GM06990 (cell line): ENCODE results near the gene SOHLH2.

Source experiments
- DNase-seq: peaks from one replicate; pipeline ENCODE4 v3.0.0-alpha.2; 2011; ENCODE audit not compliant: insufficient read length; ENCODE audit errors: extremely low read depth
- H3K27me3 ChIP-seq: replicated peaks from 2 replicates; pipeline ENCODE4 v1.6.0; 2011; ENCODE audit warnings: low read length; ENCODE audit not compliant: control insufficient read depth, insufficient read depth
- H3K36me3 ChIP-seq: 2 replicates; pipeline ENCODE4 v1.5.1; 2011; ENCODE audit warnings: low read length; ENCODE audit not compliant: control insufficient read depth, insufficient read depth
- H3K4me3 ChIP-seq: replicated peaks from 2 replicates; pipeline ENCODE4 v1.5.1; 2011; ENCODE audit warnings: low read depth, mild to moderate bottlenecking, control low read depth, low read length
- CTCF ChIP-seq: IDR thresholded peaks from 2 replicates; pipeline ENCODE4 v1.5.1; 2011; ENCODE audit warnings: low read length, control low read depth, mild to moderate bottlenecking, inconsistent platforms; ENCODE audit not compliant: insufficient read depth, poor library complexity, severe bottlenecking

Gene SOHLH2

DNA sequence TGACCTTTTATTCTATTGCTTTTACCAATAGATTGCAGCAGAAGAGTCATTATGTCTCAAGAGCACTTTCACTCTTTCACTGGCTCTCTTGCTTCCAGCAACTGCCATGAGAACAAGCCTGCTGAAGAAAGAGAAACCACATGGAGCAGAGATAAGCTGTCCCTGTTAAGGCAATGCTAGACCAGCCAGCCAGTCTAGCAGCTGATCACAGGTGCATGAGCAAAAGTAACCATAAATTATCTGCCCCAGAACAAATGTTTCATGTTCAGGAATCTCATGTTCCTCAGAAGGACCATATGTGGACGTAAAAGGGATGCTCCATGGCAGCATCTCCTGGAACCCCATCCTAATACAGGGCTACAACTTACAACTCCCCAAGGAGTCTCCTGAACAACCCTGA is 62.8 kb downstream of the SOHLH2 start:
- Histone ChIP-seq H3K4me3 (no peak overlapping the region), H3K27me3 (no peaks in the 10 kb centered on the region), H3K36me3 (no peaks in the 10 kb centered on the region)
- no peak for DNase-seq
- no peak for TF ChIP-seq CTCF

- no peak for DNase-seq
- TF ChIP-seq CTCF, result no peak
- H3K36me3 ChIP-seq, result no peaks in the 10 kb centered on the region
- H3K4me3 ChIP-seq, result no peak overlapping the region
- H3K27me3 ChIP-seq, result no peaks in the 10 kb centered on the region
Observed at GRCh38 chr13:36148446-36148845, 65.9 kb downstream of the SOHLH2 start.

DNA sequence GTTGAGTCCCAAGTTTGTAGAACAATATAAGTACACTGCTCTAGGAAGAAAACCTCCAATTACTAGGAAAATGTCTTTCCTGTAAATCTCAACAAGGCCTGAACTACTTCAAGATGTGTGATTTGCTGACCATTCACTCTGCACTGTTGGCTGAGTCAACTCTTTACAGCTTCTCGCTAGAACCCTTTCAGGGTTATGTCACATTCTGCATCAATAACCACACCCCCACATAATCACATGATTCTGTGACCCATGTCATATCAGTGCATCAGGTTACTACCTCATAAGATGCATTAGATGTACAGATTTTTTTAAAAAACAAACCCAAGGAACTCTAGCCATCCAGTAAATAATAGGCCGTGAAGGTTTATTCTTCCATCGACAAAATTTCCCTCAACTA is 67.0 kb downstream of the SOHLH2 start:
- DNase-seq, result no peak
- H3K36me3 ChIP-seq, result no peaks in the 10 kb centered on the region
- H3K4me3 ChIP-seq, result no peak overlapping the region
- no peaks in the 10 kb centered on the region for H3K27me3 ChIP-seq
- TF ChIP-seq CTCF, result no peak

DNA sequence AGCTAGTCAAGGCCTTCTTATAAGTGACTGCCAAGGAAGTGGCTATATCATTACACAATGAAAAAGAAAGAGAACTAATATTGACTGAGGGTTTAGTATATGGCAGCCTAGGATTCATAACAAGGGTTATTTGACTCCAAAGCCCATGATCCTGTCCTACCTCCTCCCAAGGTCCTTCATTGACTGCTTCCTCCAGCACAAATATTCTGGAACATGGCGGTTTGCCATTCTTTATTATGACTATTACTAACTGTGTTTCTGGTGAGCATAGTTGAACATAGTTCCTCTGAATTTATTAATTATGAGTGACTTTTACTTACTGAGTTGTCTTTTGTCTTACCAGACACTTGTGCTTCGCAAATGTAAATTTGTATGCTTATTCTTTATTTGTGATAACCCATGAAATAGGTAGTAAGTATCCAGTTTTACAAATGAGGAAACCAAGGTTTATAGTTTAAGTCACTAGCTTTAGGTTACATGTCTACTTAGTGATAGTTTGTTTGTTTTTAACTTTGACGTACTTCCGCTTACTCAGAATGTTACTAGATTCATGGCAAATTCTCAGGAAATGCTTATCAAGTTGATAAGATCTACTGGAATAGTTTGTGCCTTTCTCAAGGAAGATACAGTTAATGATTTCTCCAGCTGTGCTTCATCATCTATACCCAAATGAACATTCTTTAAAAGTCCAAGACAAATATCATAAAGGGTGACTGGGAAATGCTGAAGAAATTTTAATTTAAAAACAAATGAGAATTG is 67.7 kb downstream of the SOHLH2 start:
- TF ChIP-seq CTCF, result no peak
- no peak for DNase-seq
- H3K36me3 ChIP-seq, result no peaks in the 10 kb centered on the region
- no peaks in the 10 kb centered on the region for H3K27me3 ChIP-seq
- no peak overlapping the region for H3K4me3 ChIP-seq

GRCh38 chr13:36143738-36144137 is 70.6 kb downstream of the SOHLH2 start:
- Histone ChIP-seq H3K4me3 (no peak overlapping the region), H3K36me3 (no peaks in the 10 kb centered on the region), H3K27me3 (no peaks in the 10 kb centered on the region)
- DNase-seq, result no peak
- no peak for TF ChIP-seq CTCF

DNA sequence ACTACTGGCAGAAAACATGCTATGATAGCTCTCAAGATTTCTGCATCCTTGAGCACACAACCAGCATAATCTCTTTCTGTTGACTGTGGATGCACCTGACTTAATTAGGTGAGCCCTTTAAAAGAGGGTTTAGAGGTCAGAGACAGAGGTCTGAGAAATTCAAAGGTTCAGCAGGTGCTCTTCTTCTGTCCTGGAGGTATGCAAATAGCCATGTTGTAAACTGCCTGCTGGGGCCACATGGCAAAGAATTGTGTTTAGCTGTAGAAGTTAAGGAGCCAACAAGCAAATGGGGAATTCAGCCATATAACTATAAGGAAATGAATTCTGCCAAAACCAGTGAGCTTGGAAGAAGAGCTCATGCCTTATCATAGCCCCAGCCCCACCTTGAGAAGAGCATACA is 71.6 kb downstream of the SOHLH2 start:
- no peak for TF ChIP-seq CTCF
- no peaks in the 10 kb centered on the region for H3K36me3 ChIP-seq
- no peaks in the 10 kb centered on the region for H3K27me3 ChIP-seq
- DNase-seq, result no peak
- no peak overlapping the region for H3K4me3 ChIP-seq
